ENCODE data around the gene RHOU. TPM values are rescaled to one million over a fixed set of nuclear protein-coding genes. Genes with fewer than 3 reads are reported as not detected.

Gene RHOU
- total RNA-seq, 4 donors from 2014 or later = 5.5 to 8.9 (median 6.1) TPM

DNA sequence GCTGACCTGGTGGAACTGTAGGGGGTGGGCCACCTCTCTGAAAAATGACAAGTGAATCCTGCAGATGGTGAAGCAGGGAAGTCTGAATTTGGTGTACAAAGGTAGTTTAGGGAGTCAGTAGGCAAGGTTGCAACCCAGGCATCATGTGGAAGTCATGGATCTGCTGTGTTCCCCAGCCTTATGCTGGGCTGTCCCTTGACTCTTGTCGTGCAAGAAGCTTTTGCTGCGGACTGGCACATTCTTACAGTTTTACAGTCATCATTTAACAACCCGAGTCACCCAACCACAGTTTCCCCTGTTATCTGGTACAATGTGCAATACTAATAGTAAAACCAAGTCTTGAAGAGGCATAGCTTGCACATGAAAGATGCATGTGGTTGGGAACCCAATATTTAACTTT, 13.2 kb downstream of the RHOU start:
- peaks cover 2% of the 10 kb centered on the region for H3K4me1 ChIP-seq
- 65% methylated on average over 3 of the region's 3 CpGs for WGBS
- no peaks in the 10 kb centered on the region for H3K9me3 ChIP-seq
- no peak overlapping the region for H3K27ac ChIP-seq
- DNase-seq (ENCODE audit: low spot score in 2 of 2) = no peak
- TF ChIP-seq, protein P1, sequence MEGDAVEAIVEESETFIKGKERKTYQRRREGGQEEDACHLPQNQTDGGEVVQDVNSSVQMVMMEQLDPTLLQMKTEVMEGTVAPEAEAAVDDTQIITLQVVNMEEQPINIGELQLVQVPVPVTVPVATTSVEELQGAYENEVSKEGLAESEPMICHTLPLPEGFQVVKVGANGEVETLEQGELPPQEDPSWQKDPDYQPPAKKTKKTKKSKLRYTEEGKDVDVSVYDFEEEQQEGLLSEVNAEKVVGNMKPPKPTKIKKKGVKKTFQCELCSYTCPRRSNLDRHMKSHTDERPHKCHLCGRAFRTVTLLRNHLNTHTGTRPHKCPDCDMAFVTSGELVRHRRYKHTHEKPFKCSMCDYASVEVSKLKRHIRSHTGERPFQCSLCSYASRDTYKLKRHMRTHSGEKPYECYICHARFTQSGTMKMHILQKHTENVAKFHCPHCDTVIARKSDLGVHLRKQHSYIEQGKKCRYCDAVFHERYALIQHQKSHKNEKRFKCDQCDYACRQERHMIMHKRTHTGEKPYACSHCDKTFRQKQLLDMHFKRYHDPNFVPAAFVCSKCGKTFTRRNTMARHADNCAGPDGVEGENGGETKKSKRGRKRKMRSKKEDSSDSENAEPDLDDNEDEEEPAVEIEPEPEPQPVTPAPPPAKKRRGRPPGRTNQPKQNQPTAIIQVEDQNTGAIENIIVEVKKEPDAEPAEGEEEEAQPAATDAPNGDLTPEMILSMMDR (IDR thresholded peaks at IDR 0.05) = no peak
- TF ChIP-seq EP300 (IDR thresholded peaks at IDR 0.05) = no peak
- no peak for TF ChIP-seq POLR2AphosphoS5 (IDR thresholded peaks at IDR 0.05)
- TF ChIP-seq POLR2A (IDR thresholded peaks at IDR 0.05) = no peak
- H3K27me3 ChIP-seq = peaks cover 9% of the 10 kb centered on the region
- peaks cover 22% of the 10 kb centered on the region for H3K36me3 ChIP-seq
- H3K4me3 ChIP-seq = no peak overlapping the region

DNA sequence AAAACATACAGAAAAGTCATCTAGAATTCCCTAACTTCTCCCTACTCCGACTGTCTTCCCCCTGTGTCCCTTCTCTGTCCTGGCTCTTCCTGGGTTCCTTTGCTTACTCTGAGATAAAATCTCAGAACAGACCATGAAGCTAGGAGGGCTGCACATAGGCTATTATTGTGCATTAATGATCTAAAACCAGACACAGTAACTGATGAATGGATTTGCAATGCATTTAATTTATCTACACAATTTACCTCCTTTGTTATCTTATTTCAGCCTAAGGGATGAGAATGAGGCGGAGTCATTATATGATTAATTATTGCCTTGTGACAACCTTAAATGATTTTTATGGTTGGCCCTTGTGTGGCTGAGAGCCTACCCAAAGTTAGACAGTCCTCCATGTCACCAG, 14.5 kb downstream of the RHOU start:
- Histone ChIP-seq H3K9me3 (no peaks in the 10 kb centered on the region), H3K36me3 (peaks cover 9% of the 10 kb centered on the region), H3K27ac (no peak overlapping the region), H3K4me3 (no peak overlapping the region), H3K27me3 (peaks cover 17% of the 10 kb centered on the region), H3K4me1 (peaks cover 9% of the 10 kb centered on the region)
- TF ChIP-seq POLR2AphosphoS5 (IDR thresholded peaks at IDR 0.05) (no peak), POLR2A (IDR thresholded peaks at IDR 0.05) (no peak)
- 97% methylated on average over 2 of the region's 2 CpGs for WGBS
- no peak for DNase-seq (ENCODE audit: low spot score in 2 of 2)

DNA sequence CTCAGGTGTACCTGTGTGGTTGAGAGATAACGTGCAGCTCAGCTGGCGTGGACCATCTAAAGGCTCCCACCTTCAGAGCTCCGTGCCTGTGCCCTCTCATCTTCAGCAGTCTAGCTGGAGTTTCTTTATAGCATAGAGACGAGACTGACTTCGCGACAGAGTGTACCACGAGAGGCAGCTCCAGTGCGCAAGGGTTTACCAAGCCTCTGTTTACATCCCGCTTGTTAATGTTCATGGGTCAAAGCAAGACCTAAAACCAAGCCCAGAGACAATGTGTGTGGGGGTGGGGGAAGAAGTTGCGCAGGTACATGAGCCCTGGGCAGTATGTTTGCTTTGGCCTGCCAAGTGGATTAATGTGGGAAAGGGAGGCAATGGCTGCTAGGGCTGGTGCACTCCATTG, 15.6 kb downstream of the RHOU start:
- Histone ChIP-seq H3K4me1 (peaks cover 9% of the 10 kb centered on the region), H3K36me3 (peaks cover under 1% of the 10 kb centered on the region), H3K4me3 (no peak overlapping the region), H3K9me3 (no peaks in the 10 kb centered on the region), H3K27ac (no peak overlapping the region), H3K27me3 (peaks cover 26% of the 10 kb centered on the region)
- TF ChIP-seq POLR2A (IDR thresholded peaks at IDR 0.05) (no peak), EP300 (IDR thresholded peaks at IDR 0.05) (no peak), POLR2AphosphoS5 (IDR thresholded peaks at IDR 0.05) (no peak)
- TF ChIP-seq, protein P1 (IDR thresholded peaks at IDR 0.05) = no peak
- 85% methylated on average over 10 of the region's 10 CpGs for WGBS
- no peak for DNase-seq (ENCODE audit: low spot score in 2 of 2)

DNA sequence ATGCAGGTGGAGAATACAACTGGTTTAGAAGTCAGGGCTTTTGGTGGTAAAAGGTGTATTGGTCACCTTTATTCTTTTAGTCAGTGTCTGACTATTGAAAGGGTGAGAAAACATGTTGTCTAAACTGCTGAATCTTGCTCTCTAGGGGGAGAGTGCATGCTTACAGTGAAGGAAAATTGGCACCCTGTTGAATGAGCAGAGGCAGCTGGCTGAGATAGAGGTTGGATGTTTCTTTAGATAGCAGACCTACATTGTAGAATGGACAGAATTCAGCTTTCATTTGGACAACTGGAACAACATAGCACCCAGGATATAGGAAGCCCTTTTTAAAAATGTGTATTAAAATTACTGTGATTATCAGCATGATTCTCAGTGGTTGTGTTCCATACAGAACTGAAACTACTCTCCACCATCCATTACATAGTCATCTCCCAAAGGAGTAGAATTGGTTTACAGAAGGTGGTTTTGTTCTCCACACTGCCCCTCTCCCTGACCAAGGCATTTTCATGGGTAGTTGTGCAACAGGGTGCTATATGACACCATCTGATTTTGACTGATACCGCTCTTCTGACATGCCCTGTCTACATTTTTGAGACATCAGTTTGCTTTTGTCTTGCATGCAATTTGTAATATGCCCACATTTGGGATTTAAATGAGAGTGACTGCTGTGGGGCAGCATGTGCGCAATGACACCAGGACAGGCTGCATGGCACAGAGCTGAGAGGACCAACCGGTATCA, 16.2 kb downstream of the RHOU start:
- H3K27me3 ChIP-seq = peaks cover 26% of the 10 kb centered on the region
- no peaks in the 10 kb centered on the region for H3K36me3 ChIP-seq
- no peak for DNase-seq (ENCODE audit: low spot score in 2 of 2)
- H3K4me1 ChIP-seq = peaks cover 9% of the 10 kb centered on the region
- no peaks in the 10 kb centered on the region for H3K9me3 ChIP-seq
- no peak for TF ChIP-seq POLR2AphosphoS5 (IDR thresholded peaks at IDR 0.05)
- TF ChIP-seq POLR2A (IDR thresholded peaks at IDR 0.05) = no peak
- TF ChIP-seq, protein P1 (IDR thresholded peaks at IDR 0.05) = no peak
- no peak for TF ChIP-seq EP300 (IDR thresholded peaks at IDR 0.05)
- H3K4me3 ChIP-seq = no peak overlapping the region
- no peak overlapping the region for H3K27ac ChIP-seq
- 94% methylated on average over 3 of the region's 3 CpGs for WGBS

DNA sequence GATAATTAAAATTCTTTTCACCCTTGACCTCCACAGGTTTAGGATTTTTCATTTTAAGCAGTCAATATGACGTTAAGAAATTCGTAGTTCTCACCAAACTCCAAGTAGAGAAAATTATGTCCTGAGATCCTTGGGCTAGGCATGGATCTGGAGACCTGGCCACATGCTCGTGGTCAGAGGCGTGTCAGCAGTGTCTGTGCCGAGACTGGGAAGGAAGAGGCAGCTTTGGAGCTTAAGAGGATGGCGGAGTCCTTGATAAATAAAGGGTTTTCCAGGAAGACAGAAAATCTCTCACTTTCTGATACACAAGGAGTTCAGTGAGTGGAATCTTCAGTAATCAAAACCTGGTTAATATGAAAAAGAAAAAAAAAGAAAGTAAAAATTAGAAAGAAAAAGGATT, 17.0 kb downstream of the RHOU start:
- peaks cover 26% of the 10 kb centered on the region for H3K27me3 ChIP-seq
- no peak overlapping the region for H3K27ac ChIP-seq
- H3K4me3 ChIP-seq = no peak overlapping the region
- WGBS = 85% methylated on average over 6 of the region's 6 CpGs
- no peaks in the 10 kb centered on the region for H3K36me3 ChIP-seq
- peaks cover 9% of the 10 kb centered on the region for H3K4me1 ChIP-seq
- no peaks in the 10 kb centered on the region for H3K9me3 ChIP-seq
- TF ChIP-seq, protein P1 (IDR thresholded peaks at IDR 0.05) = no peak
- TF ChIP-seq POLR2A (IDR thresholded peaks at IDR 0.05) (no peak), POLR2AphosphoS5 (IDR thresholded peaks at IDR 0.05) (no peak), EP300 (IDR thresholded peaks at IDR 0.05) (no peak)
- DNase-seq (ENCODE audit: low spot score in 2 of 2) = no peak
